K562 (cell line): Measurements from ENCODE around the gene UPK3BL1.
"Not testable (repeated sequence)": the region's sequence is repeated elsewhere in the genome, so short reads cannot be mapped to it uniquely, and the experiment has no call there.

ENCODE experiments used
- CBX5 ChIP-seq: IDR thresholded peaks from 2 replicates; pipeline ENCODE4 v1.6.1; 2014; ENCODE audit warnings: low read depth, borderline replicate concordance
- CTCF ChIP-seq, 3 experiments: IDR thresholded peaks in 2 of 3; conservative IDR thresholded peaks in 1 of 3; 2 replicates each; pipeline ENCODE4 v1.5.1; 2011 to 2012; ENCODE audit warnings: low read length in 3 of 3, mild to moderate bottlenecking in 3 of 3, control low read depth in 2 of 3, improper control_type of control experiment in 1 of 3, inconsistent platforms in 1 of 3, low read depth in 1 of 3, mixed read lengths in 1 of 3, moderate library complexity in 1 of 3; ENCODE audit not compliant: insufficient read depth in 2 of 3
- E2F5 ChIP-seq: sonication (generic); formaldehyde crosslinking; IDR thresholded peaks from 2 replicates; pipeline ENCODE4 v1.8.0; 2022; ENCODE audit warnings: mild to moderate bottlenecking, missing genetic modification reagents
- KAT7 ChIP-seq: sonication (generic); formaldehyde crosslinking; IDR thresholded peaks from 2 replicates; pipeline ENCODE4 v1.8.0; 2022; ENCODE audit warnings: missing genetic modification reagents, mild to moderate bottlenecking, borderline replicate concordance
- NFATC3 ChIP-seq: fragments of 450-650 bp; IDR thresholded peaks from 2 replicates; pipeline ENCODE4 v1.6.1; 2017; ENCODE audit warnings: mild to moderate bottlenecking
- REST ChIP-seq, 2 experiments: fragments of 450-650 bp; formaldehyde crosslinking in 1 of 2; IDR thresholded peaks; 2 replicates each; pipeline versions ENCODE4 v1.4.0 to v1.6.1; 2014 to 2020; ENCODE audit warnings: mild to moderate bottlenecking in 2 of 2, borderline replicate concordance in 1 of 2, low read depth in 1 of 2
- SAFB2 ChIP-seq: fragments of 200-400 bp; formaldehyde crosslinking; IDR thresholded peaks from 2 replicates; pipeline ENCODE4 v1.6.1; 2018; ENCODE audit warnings: borderline replicate concordance, low read length, low read depth, moderate library complexity; ENCODE audit not compliant: severe bottlenecking
- SRSF9 ChIP-seq: fragments of 200-400 bp; formaldehyde crosslinking; IDR thresholded peaks from 2 replicates; pipeline ENCODE4 v1.6.1; 2017; ENCODE audit warnings: low read depth, low read length, borderline replicate concordance
- U2AF2 ChIP-seq: fragments of 200-400 bp; formaldehyde crosslinking; optimal IDR thresholded peaks from 2 replicates; pipeline ENCODE3; 2017; ENCODE audit warnings: low read depth, mild to moderate bottlenecking, low read length
- ZKSCAN1 ChIP-seq: fragments of 150-350 bp; IDR thresholded peaks from 2 replicates; pipeline ENCODE4 v1.6.1; 2016; ENCODE audit warnings: low read depth, low read length
- ZNF512 ChIP-seq: IDR thresholded peaks from 2 replicates; pipeline ENCODE4 v1.6.1; 2016; ENCODE audit warnings: missing genetic modification characterization, missing compliant biosample characterization

- not testable (repeated sequence) for TF ChIP-seq CTCF (IDR thresholded peaks at IDR 0.05 in 2 of 3, conservative IDR thresholded peaks at IDR 0.05 in 1 of 3; ENCODE audit: insufficient read depth in 2 of 3, low read depth in 1 of 3, low read length in 3 of 3); E2F5 (CRISPR knock-in tag); REST (IDR thresholded peaks at IDR 0.05; ENCODE audit: borderline replicate concordance); REST (CRISPR knock-in tag; IDR thresholded peaks at IDR 0.05; ENCODE audit: low read depth); NFATC3; SAFB2; KAT7 (CRISPR knock-in tag); ZNF512 (tag); ZKSCAN1; U2AF2; SRSF9; CBX5
Measured at GRCh38 chr7:102642691-102643090, at the start of gene UPK3BL1.
